ENCODE data around the gene RPL13. TPM values are rescaled to one million over a fixed set of nuclear protein-coding genes. Genes with fewer than 3 reads are reported as not detected.
"Not testable (repeated sequence)": the region's sequence is repeated elsewhere in the genome, so short reads cannot be mapped to it uniquely, and the experiment has no call there.

The RPL13 gene
- total RNA-seq, 2 experiments from 2014 or later, result 4,971 to 5,051 TPM

GRCh38 chr16:89586218-89586617 is 25.7 kb downstream of the RPL13 start:
- no peak overlapping the region for H3K4me3 ChIP-seq (ENCODE audit: low read length)
- ATAC-seq (ENCODE audit: poor library complexity) (no peak), DNase-seq (no peak)
- peaks cover 0 to 4% of the 10 kb centered on the region in 2 experiments for H3K9me3 ChIP-seq (ENCODE audit: control insufficient read depth in 1 of 2, insufficient read depth in 1 of 2, low read length in 2 of 2)
- Mint-ChIP-seq H3K27me3 (no peaks in the 10 kb centered on the region), H3K36me3 (ENCODE audit: low read depth) (no peaks in the 10 kb centered on the region), H3K9me3 (no peaks in the 10 kb centered on the region), H3K4me3 (no peak overlapping the region), H3K4me1 (ENCODE audit: low read depth) (no peaks in the 10 kb centered on the region), H3K27ac (no peak overlapping the region)
- ChIA-PET CTCF (no interaction called here), POLR2A (no interaction called here)
- H3K36me3 ChIP-seq (ENCODE audit: insufficient read depth, low read length), result no peaks in the 10 kb centered on the region
- intact Hi-C loops (cut with DNase I, micrococcal nuclease), result no loop called here
- no peak overlapping the region for H3K27ac ChIP-seq (ENCODE audit: low read depth in 1 of 2, low read length in 2 of 2)
- no peak for TF ChIP-seq CTCF (IDR thresholded peaks at IDR 0.05)
- H3K27me3 ChIP-seq (ENCODE audit: control insufficient read depth in 1 of 2, insufficient read depth in 2 of 2, low read length in 2 of 2), result no peaks in the 10 kb centered on the region
- no peaks in the 10 kb centered on the region for H3K4me1 ChIP-seq (ENCODE audit: insufficient read depth, low read length)

- no peaks in the 10 kb centered on the region for H3K27me3 ChIP-seq (ENCODE audit: control insufficient read depth in 1 of 2, insufficient read depth in 2 of 2, low read length in 2 of 2)
- no peaks in the 10 kb centered on the region for H3K36me3 Mint-ChIP-seq (ENCODE audit: low read depth)
- intact Hi-C loops (cut with DNase I, micrococcal nuclease), result no loop called here
- peaks cover 0 to 4% of the 10 kb centered on the region in 2 experiments for H3K9me3 ChIP-seq (ENCODE audit: control insufficient read depth in 1 of 2, insufficient read depth in 1 of 2, low read length in 2 of 2)
- ATAC-seq (ENCODE audit: poor library complexity) (peak; percentile 46), DNase-seq (peak in 2 of 14 experiments; percentile 53 to 55)
- no peaks in the 10 kb centered on the region for H3K36me3 ChIP-seq (ENCODE audit: insufficient read depth, low read length)
- no peak overlapping the region for H3K27ac Mint-ChIP-seq
- no peak overlapping the region for H3K27ac ChIP-seq (ENCODE audit: low read depth in 1 of 2, low read length in 2 of 2)
- ChIA-PET POLR2A (no interaction called here), CTCF (no interaction called here)
- no peaks in the 10 kb centered on the region for H3K9me3 Mint-ChIP-seq
- H3K4me3 ChIP-seq (ENCODE audit: low read length), result no peak overlapping the region
- H3K4me1 ChIP-seq (ENCODE audit: insufficient read depth, low read length), result no peaks in the 10 kb centered on the region
- H3K4me3 Mint-ChIP-seq, result no peak overlapping the region
- H3K27me3 Mint-ChIP-seq, result no peaks in the 10 kb centered on the region
- no peak for TF ChIP-seq CTCF (IDR thresholded peaks at IDR 0.05)
- no peaks in the 10 kb centered on the region for H3K4me1 Mint-ChIP-seq (ENCODE audit: low read depth)
Observed at GRCh38 chr16:89586853-89587252, 26.4 kb downstream of the RPL13 start.

- H3K4me3 Mint-ChIP-seq; H3K9me3 ChIP-seq (ENCODE audit: control insufficient read depth in 1 of 2, insufficient read depth in 1 of 2, low read length in 2 of 2); ATAC-seq (ENCODE audit: poor library complexity); DNase-seq; POLR2A ChIA-PET; H3K27ac Mint-ChIP-seq; H3K27me3 ChIP-seq (ENCODE audit: control insufficient read depth in 1 of 2, insufficient read depth in 2 of 2, low read length in 2 of 2); H3K4me1 ChIP-seq (ENCODE audit: insufficient read depth, low read length); H3K9me3 Mint-ChIP-seq; H3K27ac ChIP-seq (ENCODE audit: low read depth in 1 of 2, low read length in 2 of 2); H3K4me3 ChIP-seq (ENCODE audit: low read length); H3K4me1 Mint-ChIP-seq (ENCODE audit: low read depth); CTCF ChIA-PET; H3K27me3 Mint-ChIP-seq; intact Hi-C loops (cut with DNase I, micrococcal nuclease); H3K36me3 Mint-ChIP-seq (ENCODE audit: low read depth); H3K36me3 ChIP-seq (ENCODE audit: insufficient read depth, low read length): not testable (repeated sequence)
Observed at GRCh38 chr16:89587676-89588075, 27.2 kb downstream of the RPL13 start.

GRCh38 chr16:89588413-89589109 is 28.1 kb downstream of the RPL13 start:
- Mint-ChIP-seq H3K27ac (no peak overlapping the region), H3K9me3 (no peaks in the 10 kb centered on the region), H3K36me3 (ENCODE audit: low read depth) (no peaks in the 10 kb centered on the region), H3K27me3 (no peaks in the 10 kb centered on the region), H3K4me1 (ENCODE audit: low read depth) (peaks cover 3% of the 10 kb centered on the region), H3K4me3 (no peak overlapping the region)
- Histone ChIP-seq H3K27me3 (ENCODE audit: control insufficient read depth in 1 of 2, insufficient read depth in 2 of 2, low read length in 2 of 2) (no peaks in the 10 kb centered on the region), H3K9me3 (ENCODE audit: control insufficient read depth in 1 of 2, insufficient read depth in 1 of 2, low read length in 2 of 2) (peaks cover 0 to 4% of the 10 kb centered on the region in 2 experiments), H3K27ac (ENCODE audit: low read depth in 1 of 2, low read length in 2 of 2) (no peak overlapping the region), H3K4me3 (ENCODE audit: low read length) (no peak overlapping the region), H3K4me1 (ENCODE audit: insufficient read depth, low read length) (peaks cover 13% of the 10 kb centered on the region), H3K36me3 (ENCODE audit: insufficient read depth, low read length) (no peaks in the 10 kb centered on the region)
- intact Hi-C loops (cut with DNase I, micrococcal nuclease), result no loop called here
- DNase-seq (no peak), ATAC-seq (ENCODE audit: poor library complexity) (no peak)
- ChIA-PET CTCF (interaction anchor here (0.6 kb wide), 1 partner anchor 316 kb away, joined by 3 read pairs; no protein-coding TSS in a partner anchor), POLR2A (no interaction called here)
- no peak for TF ChIP-seq CTCF (IDR thresholded peaks at IDR 0.05)
